ENCODE measurements around the gene A2M. TPM values are rescaled to one million over a fixed set of nuclear protein-coding genes. Genes with fewer than 3 reads are reported as not detected.

A2M gene
- total RNA-seq, 1 experiment from 2014 or later: 1.9 TPM

- TF ChIP-seq ZNF281 (CRISPR knock-in tag; IDR thresholded peaks at IDR 0.05) (no peak), MLX (CRISPR knock-in tag; IDR thresholded peaks at IDR 0.05) (no peak), ZNF396 (CRISPR knock-in tag; IDR thresholded peaks at IDR 0.05; ENCODE audit: borderline replicate concordance) (no peak), NFYB (CRISPR knock-in tag; conservative IDR thresholded peaks at IDR 0.05; ENCODE audit: low read depth) (no peak), JAZF1 (CRISPR knock-in tag; IDR thresholded peaks at IDR 0.05) (no peak), ZNF232 (CRISPR knock-in tag; IDR thresholded peaks at IDR 0.05) (no peak), E2F1 (CRISPR knock-in tag; IDR thresholded peaks at IDR 0.05) (no peak)
- TF ChIP-seq, protein P1, sequence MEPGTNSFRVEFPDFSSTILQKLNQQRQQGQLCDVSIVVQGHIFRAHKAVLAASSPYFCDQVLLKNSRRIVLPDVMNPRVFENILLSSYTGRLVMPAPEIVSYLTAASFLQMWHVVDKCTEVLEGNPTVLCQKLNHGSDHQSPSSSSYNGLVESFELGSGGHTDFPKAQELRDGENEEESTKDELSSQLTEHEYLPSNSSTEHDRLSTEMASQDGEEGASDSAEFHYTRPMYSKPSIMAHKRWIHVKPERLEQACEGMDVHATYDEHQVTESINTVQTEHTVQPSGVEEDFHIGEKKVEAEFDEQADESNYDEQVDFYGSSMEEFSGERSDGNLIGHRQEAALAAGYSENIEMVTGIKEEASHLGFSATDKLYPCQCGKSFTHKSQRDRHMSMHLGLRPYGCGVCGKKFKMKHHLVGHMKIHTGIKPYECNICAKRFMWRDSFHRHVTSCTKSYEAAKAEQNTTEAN (CRISPR knock-in tag; IDR thresholded peaks at IDR 0.05): no peak
These were observed 75.1 kb downstream of the A2M start (continued) for GRCh38 chr12:9040484-9041186.

DNA sequence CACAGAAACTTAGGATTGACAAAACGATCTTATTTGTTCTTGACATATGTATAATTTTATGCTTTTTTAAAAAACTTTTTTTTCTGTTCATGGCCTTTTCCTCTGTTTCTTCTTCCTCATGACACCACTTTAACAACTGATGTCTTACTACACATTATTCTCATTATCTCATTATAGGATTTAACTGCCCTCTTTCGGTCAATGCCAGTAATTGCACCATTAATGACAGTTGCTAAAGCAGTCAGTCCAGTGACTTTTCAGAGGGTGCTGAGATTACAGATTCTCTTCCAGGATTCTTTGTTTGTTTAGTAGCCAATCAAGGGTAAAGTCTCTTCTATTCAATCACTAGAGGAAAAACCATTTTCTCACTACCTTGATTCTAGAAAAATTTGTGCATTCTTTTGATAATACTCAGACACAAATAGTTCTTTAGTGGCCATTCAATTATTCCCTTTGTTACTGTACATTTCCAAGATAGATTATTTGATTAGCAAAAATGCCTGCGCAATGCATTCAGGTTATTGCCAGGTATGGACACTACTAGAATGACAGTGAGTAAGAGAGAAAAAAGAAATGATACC lies 76.2 kb downstream of the A2M start:
- ATAC-seq (peak; percentile 65), DNase-seq (ENCODE audit: low spot score) (no peak)
- H3K4me3 Mint-ChIP-seq: no peak overlapping the region
- no peaks in the 10 kb centered on the region; the same call in 1 of the 2 replicates for H3K27me3 Mint-ChIP-seq (ENCODE audit: low read depth)
- CTCF ChIA-PET: interaction anchor here (1.0 to 3.8 kb wide), 3 partner anchors 10 to 90 kb away, joined by 3 to 36 read pairs (median 4); partner anchors contain the start of gene M6PR
- POLR2A ChIA-PET: no interaction called here
- peaks cover 7% of the 10 kb centered on the region for H3K36me3 Mint-ChIP-seq
- H3K9me3 Mint-ChIP-seq: peaks cover 15% of the 10 kb centered on the region
- TF ChIP-seq ZSCAN18 (CRISPR knock-in tag; IDR thresholded peaks at IDR 0.05) (no peak), NFYB (CRISPR knock-in tag; conservative IDR thresholded peaks at IDR 0.05; ENCODE audit: low read depth) (no peak), GABPB1 (CRISPR knock-in tag; IDR thresholded peaks at IDR 0.05) (no peak), IRF1 (CRISPR knock-in tag; IDR thresholded peaks at IDR 0.05) (no peak)
- TF ChIP-seq, protein P2, sequence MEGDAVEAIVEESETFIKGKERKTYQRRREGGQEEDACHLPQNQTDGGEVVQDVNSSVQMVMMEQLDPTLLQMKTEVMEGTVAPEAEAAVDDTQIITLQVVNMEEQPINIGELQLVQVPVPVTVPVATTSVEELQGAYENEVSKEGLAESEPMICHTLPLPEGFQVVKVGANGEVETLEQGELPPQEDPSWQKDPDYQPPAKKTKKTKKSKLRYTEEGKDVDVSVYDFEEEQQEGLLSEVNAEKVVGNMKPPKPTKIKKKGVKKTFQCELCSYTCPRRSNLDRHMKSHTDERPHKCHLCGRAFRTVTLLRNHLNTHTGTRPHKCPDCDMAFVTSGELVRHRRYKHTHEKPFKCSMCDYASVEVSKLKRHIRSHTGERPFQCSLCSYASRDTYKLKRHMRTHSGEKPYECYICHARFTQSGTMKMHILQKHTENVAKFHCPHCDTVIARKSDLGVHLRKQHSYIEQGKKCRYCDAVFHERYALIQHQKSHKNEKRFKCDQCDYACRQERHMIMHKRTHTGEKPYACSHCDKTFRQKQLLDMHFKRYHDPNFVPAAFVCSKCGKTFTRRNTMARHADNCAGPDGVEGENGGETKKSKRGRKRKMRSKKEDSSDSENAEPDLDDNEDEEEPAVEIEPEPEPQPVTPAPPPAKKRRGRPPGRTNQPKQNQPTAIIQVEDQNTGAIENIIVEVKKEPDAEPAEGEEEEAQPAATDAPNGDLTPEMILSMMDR (IDR thresholded peaks at IDR 0.05): peak; percentile 68
- no peaks in the 10 kb centered on the region for H3K4me1 Mint-ChIP-seq
- no peak overlapping the region for H3K27ac Mint-ChIP-seq

Data from WTC11 (cell line).